ENCODE data around the gene LPIN3.

The LPIN3 gene

GRCh38 chr20:41348430-41349172, 8.0 kb downstream of the LPIN3 start:
- DNase-seq (ENCODE audit: insufficient read length, low spot score) (no peak), FAIRE-seq (no peak)
- TF ChIP-seq POLR2A (IDR thresholded peaks at IDR 0.05; ENCODE audit: low read depth, low read length) (no peak), TAF1 (IDR thresholded peaks at IDR 0.05; ENCODE audit: low read depth, low read length) (no peak), POU2F2 (IDR thresholded peaks at IDR 0.05; ENCODE audit: low read depth, low read length) (no peak), PAX5 (IDR thresholded peaks at IDR 0.05; ENCODE audit: insufficient read depth, low read length, severe bottlenecking) (no peak), POLR2AphosphoS5 (IDR thresholded peaks at IDR 0.05; ENCODE audit: low read depth, low read length) (no peak), SPI1 (IDR thresholded peaks at IDR 0.05; ENCODE audit: low read depth, low read length) (no peak)

- DNase-seq (ENCODE audit: insufficient read length, low spot score) = no peak
- FAIRE-seq = no peak
Observed at GRCh38 chr20:41349266-41349665, 8.6 kb downstream of the LPIN3 start.

GRCh38 chr20:41349943-41350342, 9.3 kb downstream of the LPIN3 start:
- DNase-seq (ENCODE audit: insufficient read length, low spot score) = no peak

More at GRCh38 chr20:41349266-41349665, 8.6 kb downstream of the LPIN3 start:
- TF ChIP-seq SPI1 (IDR thresholded peaks at IDR 0.05; ENCODE audit: low read depth, low read length) (no peak), TAF1 (IDR thresholded peaks at IDR 0.05; ENCODE audit: low read depth, low read length) (no peak), POLR2A (IDR thresholded peaks at IDR 0.05; ENCODE audit: low read depth, low read length) (no peak), POU2F2 (IDR thresholded peaks at IDR 0.05; ENCODE audit: low read depth, low read length) (no peak), PAX5 (IDR thresholded peaks at IDR 0.05; ENCODE audit: insufficient read depth, low read length, severe bottlenecking) (no peak), POLR2AphosphoS5 (IDR thresholded peaks at IDR 0.05; ENCODE audit: low read depth, low read length) (no peak)

GRCh38 chr20:41350408-41350962, 9.9 kb downstream of the LPIN3 start:
- FAIRE-seq = no peak
- DNase-seq (ENCODE audit: insufficient read length, low spot score) = no peak
- TF ChIP-seq SPI1 (IDR thresholded peaks at IDR 0.05; ENCODE audit: low read depth, low read length) (no peak), TAF1 (IDR thresholded peaks at IDR 0.05; ENCODE audit: low read depth, low read length) (no peak), POLR2AphosphoS5 (IDR thresholded peaks at IDR 0.05; ENCODE audit: low read depth, low read length) (no peak), POU2F2 (IDR thresholded peaks at IDR 0.05; ENCODE audit: low read depth, low read length) (no peak), POLR2A (IDR thresholded peaks at IDR 0.05; ENCODE audit: low read depth, low read length) (no peak), PAX5 (IDR thresholded peaks at IDR 0.05; ENCODE audit: insufficient read depth, low read length, severe bottlenecking) (no peak)

More at GRCh38 chr20:41349943-41350342, 9.3 kb downstream of the LPIN3 start:
- FAIRE-seq = no peak
- TF ChIP-seq POLR2A (IDR thresholded peaks at IDR 0.05; ENCODE audit: low read depth, low read length) (no peak), POLR2AphosphoS5 (IDR thresholded peaks at IDR 0.05; ENCODE audit: low read depth, low read length) (no peak), PAX5 (IDR thresholded peaks at IDR 0.05; ENCODE audit: insufficient read depth, low read length, severe bottlenecking) (no peak), SPI1 (IDR thresholded peaks at IDR 0.05; ENCODE audit: low read depth, low read length) (no peak), POU2F2 (IDR thresholded peaks at IDR 0.05; ENCODE audit: low read depth, low read length) (no peak), TAF1 (IDR thresholded peaks at IDR 0.05; ENCODE audit: low read depth, low read length) (no peak)

- no peak for FAIRE-seq
Observed at GRCh38 chr20:41352106-41352505, 11.5 kb downstream of the LPIN3 start.

GRCh38 chr20:41352666-41353065, 12.0 kb downstream of the LPIN3 start:
- no peak for FAIRE-seq
- no peak for TF ChIP-seq POLR2AphosphoS5 (IDR thresholded peaks at IDR 0.05; ENCODE audit: low read depth, low read length)
- no peak for TF ChIP-seq PAX5 (IDR thresholded peaks at IDR 0.05; ENCODE audit: insufficient read depth, low read length, severe bottlenecking)
- no peak for TF ChIP-seq POLR2A (IDR thresholded peaks at IDR 0.05; ENCODE audit: low read depth, low read length)
- TF ChIP-seq POU2F2 (IDR thresholded peaks at IDR 0.05; ENCODE audit: low read depth, low read length) = no peak
- no peak for TF ChIP-seq TAF1 (IDR thresholded peaks at IDR 0.05; ENCODE audit: low read depth, low read length)
- TF ChIP-seq SPI1 (IDR thresholded peaks at IDR 0.05; ENCODE audit: low read depth, low read length) = no peak
- no peak for DNase-seq (ENCODE audit: insufficient read length, low spot score)

More at GRCh38 chr20:41352106-41352505, 11.5 kb downstream of the LPIN3 start:
- no peak for DNase-seq (ENCODE audit: insufficient read length, low spot score)
- TF ChIP-seq POLR2AphosphoS5 (IDR thresholded peaks at IDR 0.05; ENCODE audit: low read depth, low read length) (no peak), PAX5 (IDR thresholded peaks at IDR 0.05; ENCODE audit: insufficient read depth, low read length, severe bottlenecking) (no peak), POLR2A (IDR thresholded peaks at IDR 0.05; ENCODE audit: low read depth, low read length) (no peak), TAF1 (IDR thresholded peaks at IDR 0.05; ENCODE audit: low read depth, low read length) (no peak), SPI1 (IDR thresholded peaks at IDR 0.05; ENCODE audit: low read depth, low read length) (no peak), POU2F2 (IDR thresholded peaks at IDR 0.05; ENCODE audit: low read depth, low read length) (no peak)

- no peak for TF ChIP-seq POLR2A (IDR thresholded peaks at IDR 0.05; ENCODE audit: low read depth, low read length)
- TF ChIP-seq POU2F2 (IDR thresholded peaks at IDR 0.05; ENCODE audit: low read depth, low read length) = no peak
- TF ChIP-seq SPI1 (IDR thresholded peaks at IDR 0.05; ENCODE audit: low read depth, low read length) = no peak
- no peak for TF ChIP-seq TAF1 (IDR thresholded peaks at IDR 0.05; ENCODE audit: low read depth, low read length)
- no peak for TF ChIP-seq PAX5 (IDR thresholded peaks at IDR 0.05; ENCODE audit: insufficient read depth, low read length, severe bottlenecking)
- TF ChIP-seq POLR2AphosphoS5 (IDR thresholded peaks at IDR 0.05; ENCODE audit: low read depth, low read length) = no peak
- DNase-seq (ENCODE audit: insufficient read length, low spot score) (no peak), FAIRE-seq (no peak)
Observed at GRCh38 chr20:41353530-41353929, 12.9 kb downstream of the LPIN3 start.

GRCh38 chr20:41355192-41355591, 14.6 kb downstream of the LPIN3 start:
- TF ChIP-seq SPI1 (IDR thresholded peaks at IDR 0.05; ENCODE audit: low read depth, low read length) = no peak
- TF ChIP-seq POLR2A (IDR thresholded peaks at IDR 0.05; ENCODE audit: low read depth, low read length) = no peak
- TF ChIP-seq PAX5 (IDR thresholded peaks at IDR 0.05; ENCODE audit: insufficient read depth, low read length, severe bottlenecking) = no peak
- no peak for TF ChIP-seq TAF1 (IDR thresholded peaks at IDR 0.05; ENCODE audit: low read depth, low read length)
- DNase-seq (ENCODE audit: insufficient read length, low spot score) (no peak), FAIRE-seq (no peak)

- FAIRE-seq = no peak
- no peak for TF ChIP-seq SPI1 (IDR thresholded peaks at IDR 0.05; ENCODE audit: low read depth, low read length)
- no peak for TF ChIP-seq POU2F2 (IDR thresholded peaks at IDR 0.05; ENCODE audit: low read depth, low read length)
- TF ChIP-seq POLR2AphosphoS5 (IDR thresholded peaks at IDR 0.05; ENCODE audit: low read depth, low read length) = no peak
- no peak for TF ChIP-seq TAF1 (IDR thresholded peaks at IDR 0.05; ENCODE audit: low read depth, low read length)
- TF ChIP-seq PAX5 (IDR thresholded peaks at IDR 0.05; ENCODE audit: insufficient read depth, low read length, severe bottlenecking) = no peak
- TF ChIP-seq POLR2A (IDR thresholded peaks at IDR 0.05; ENCODE audit: low read depth, low read length) = no peak
Observed at GRCh38 chr20:41355598-41356203, 15.1 kb downstream of the LPIN3 start.

More at GRCh38 chr20:41355598-41356203, 15.1 kb downstream of the LPIN3 start:
- DNase-seq (ENCODE audit: insufficient read length, low spot score) = no peak
